Activated naive CD8-positive, alpha-beta T cell treated with anti-CD3 and anti-CD28 coated beads, Interleukin-2, amount 10 ng/mL, durations not matched to agents 7 days and 5 days (primary cell): ENCODE measurements around the gene LINC00305. TPM values are rescaled to one million over a fixed set of nuclear protein-coding genes. Genes with fewer than 3 reads are reported as not detected.

Experiments used
- ATAC-seq: fragments of 150-1000 bp; cut with Tn5 transposase; one replicate; pipeline ENCODE4 v1.10.0; 2021; ENCODE audit warnings: low read depth, moderate library complexity
- POLR2A ChIA-PET: fragments of 350-600 bp; sonication (Branson Sonifier 250); formaldehyde crosslinking; loops from one replicate; lab custom pipeline; 2021; ENCODE audit warnings: antibody characterized with exemption; lab: Charles Lee
- DNase-seq: peaks from one replicate; pipeline ENCODE4 v3.0.0; 2021
- H3K27ac Mint-ChIP-seq: one replicate; pipeline ENCODE4 v1.8.0; 2022; ENCODE audit warnings: mild to moderate bottlenecking, mixed read lengths
- H3K27me3 Mint-ChIP-seq: one replicate; pipeline ENCODE4 v1.8.0; 2022; ENCODE audit warnings: mild to moderate bottlenecking, moderate library complexity, mixed read lengths
- H3K36me3 Mint-ChIP-seq: one replicate; pipeline ENCODE4 v1.8.0; 2021; ENCODE audit warnings: mild to moderate bottlenecking, mixed read lengths
- H3K4me1 Mint-ChIP-seq: one replicate; pipeline ENCODE4 v1.8.0; 2021; ENCODE audit warnings: mixed read lengths
- H3K4me3 Mint-ChIP-seq: one replicate; pipeline ENCODE4 v1.8.0; 2022; ENCODE audit warnings: mild to moderate bottlenecking, moderate library complexity, mixed read lengths
- H3K9me3 Mint-ChIP-seq: one replicate; pipeline ENCODE4 v1.8.0; 2021; ENCODE audit warnings: mixed read lengths
- total RNA-seq, 2 experiments: library from RNA; stranded (reverse); gene quantifications; one replicate each; pipeline ENCODE4 v1.2.3, GENCODE V29; 2021

LINC00305 gene
- total RNA-seq, 2 experiments from 2014 or later, result not detected

DNA sequence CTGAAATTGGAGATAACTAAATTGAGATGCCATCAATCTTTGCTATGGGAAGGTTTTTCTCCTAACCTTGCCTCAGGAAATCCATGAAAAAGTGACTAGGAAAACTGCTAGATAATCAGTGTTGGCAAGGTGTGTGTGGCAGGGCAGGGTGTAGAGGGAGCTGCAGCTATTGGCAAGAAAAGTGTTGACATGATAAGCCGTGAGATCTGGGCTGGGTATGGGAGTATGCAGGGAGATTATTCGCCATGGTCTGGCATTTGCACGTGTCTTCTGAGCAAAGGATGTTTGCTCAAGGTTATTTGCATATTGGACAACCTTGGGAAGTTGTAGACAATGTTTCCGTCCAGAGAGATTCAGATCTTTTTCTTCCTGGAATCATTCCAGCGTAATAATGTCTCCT lies 104.3 kb downstream of the LINC00305 start:
- DNase-seq (no peak), ATAC-seq (no peak)
- no peak overlapping the region for H3K4me3 Mint-ChIP-seq
- H3K4me1 Mint-ChIP-seq, result no peaks in the 10 kb centered on the region
- POLR2A ChIA-PET, result no interaction called here
- H3K27me3 Mint-ChIP-seq, result no peaks in the 10 kb centered on the region
- H3K36me3 Mint-ChIP-seq, result no peaks in the 10 kb centered on the region
- no peaks in the 10 kb centered on the region for H3K9me3 Mint-ChIP-seq
- H3K27ac Mint-ChIP-seq, result no peak overlapping the region

DNA sequence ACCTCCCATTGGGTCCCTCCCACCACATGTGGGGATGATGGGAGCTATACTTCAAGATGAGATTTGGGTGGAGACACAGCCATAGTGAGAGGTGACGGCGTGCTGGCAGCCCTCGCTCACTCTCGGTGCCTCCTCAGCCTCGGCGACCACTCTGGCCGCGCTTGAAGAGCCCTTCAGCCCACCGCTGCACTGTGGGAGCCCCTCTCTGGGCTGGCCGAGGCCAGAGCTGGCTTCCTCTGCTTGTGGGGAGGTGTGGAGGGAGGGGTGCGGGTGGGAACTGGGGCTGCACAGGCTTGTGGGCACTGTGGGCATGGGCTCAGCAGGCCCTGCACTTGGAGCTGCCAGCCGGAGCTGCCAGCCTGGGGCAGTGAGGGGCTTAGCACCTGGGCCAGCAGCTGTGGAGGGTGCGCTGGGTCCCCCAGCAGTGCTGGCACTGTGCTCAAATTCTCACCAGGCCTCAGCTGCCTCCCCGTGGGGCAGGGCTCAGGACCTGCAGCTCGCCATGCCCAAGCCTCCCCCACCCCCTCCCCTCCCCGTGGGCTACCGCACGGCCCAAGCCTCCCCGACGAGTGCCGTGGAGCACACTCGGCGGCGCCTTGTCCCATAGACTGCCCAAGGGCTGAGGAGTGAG lies 106.0 kb downstream of the LINC00305 start:
- Mint-ChIP-seq H3K27ac (no peak overlapping the region), H3K4me1 (no peaks in the 10 kb centered on the region), H3K4me3 (no peak overlapping the region), H3K27me3 (no peaks in the 10 kb centered on the region), H3K9me3 (no peaks in the 10 kb centered on the region), H3K36me3 (no peaks in the 10 kb centered on the region)
- POLR2A ChIA-PET, result no interaction called here
- ATAC-seq (no peak), DNase-seq (no peak)

GRCh38 chr18:64037812-64038414 lies 111.0 kb downstream of the LINC00305 start:
- no peak overlapping the region for H3K4me3 Mint-ChIP-seq
- H3K4me1 Mint-ChIP-seq, result no peaks in the 10 kb centered on the region
- no peak overlapping the region for H3K27ac Mint-ChIP-seq
- H3K9me3 Mint-ChIP-seq, result no peaks in the 10 kb centered on the region
- H3K27me3 Mint-ChIP-seq, result no peaks in the 10 kb centered on the region
- POLR2A ChIA-PET, result no interaction called here
- no peak for ATAC-seq
- no peak for DNase-seq
- no peaks in the 10 kb centered on the region for H3K36me3 Mint-ChIP-seq

GRCh38 chr18:64032312-64032711 lies 116.6 kb downstream of the LINC00305 start:
- Mint-ChIP-seq H3K27me3 (no peaks in the 10 kb centered on the region), H3K4me1 (no peaks in the 10 kb centered on the region), H3K9me3 (no peaks in the 10 kb centered on the region), H3K4me3 (no peak overlapping the region), H3K36me3 (no peaks in the 10 kb centered on the region), H3K27ac (no peak overlapping the region)
- POLR2A ChIA-PET, result no interaction called here
- ATAC-seq (no peak), DNase-seq (no peak)

- H3K4me3 Mint-ChIP-seq, result no peak overlapping the region
- no peaks in the 10 kb centered on the region for H3K27me3 Mint-ChIP-seq
- H3K4me1 Mint-ChIP-seq, result no peaks in the 10 kb centered on the region
- H3K27ac Mint-ChIP-seq, result no peak overlapping the region
- no peaks in the 10 kb centered on the region for H3K36me3 Mint-ChIP-seq
- no peaks in the 10 kb centered on the region for H3K9me3 Mint-ChIP-seq
- no peak for DNase-seq
- POLR2A ChIA-PET, result no interaction called here
- ATAC-seq, result no peak
These were observed 117.5 kb downstream of the LINC00305 start for GRCh38 chr18:64031411-64031810.

Other genes with a start within 250 kb of the LINC00305 start
- gene SERPINB10, start 241.1 kb downstream of the LINC00305 start, total RNA-seq, result not detected
- gene HMSD, start 199.8 kb downstream of the LINC00305 start, total RNA-seq, result not detected
- gene SERPINB8, start 179.0 kb downstream of the LINC00305 start, total RNA-seq, result 1 to 10 TPM; 6.0 to 7.3 TPM